Chondrocyte (in vitro differentiated cells): ENCODE measurements around the gene SKIC8. TPM values are rescaled to one million over a fixed set of nuclear protein-coding genes. Genes with fewer than 3 reads are reported as not detected.

Source experiments
- DNase-seq: peaks from one replicate; pipeline ENCODE4 v3.0.0; 2021; ENCODE audit warnings: mixed read lengths, low spot score
- H3K27ac Mint-ChIP-seq: one replicate; pipeline ENCODE4 v1.8.0; 2021; ENCODE audit warnings: mild to moderate bottlenecking, moderate library complexity, mixed read lengths; ENCODE audit not compliant: unreplicated experiment
- H3K27me3 Mint-ChIP-seq: 2 replicates; pipeline ENCODE4 v1.8.0; 2021; ENCODE audit warnings: low read depth, mixed read lengths
- H3K36me3 Mint-ChIP-seq: 2 replicates; pipeline ENCODE4 v1.8.0; 2021; ENCODE audit warnings: low read depth, mixed read lengths
- H3K4me1 Mint-ChIP-seq: 2 replicates; pipeline ENCODE4 v1.8.0; 2021; ENCODE audit warnings: low read depth, mild to moderate bottlenecking, mixed read lengths
- H3K4me3 Mint-ChIP-seq: one replicate; pipeline ENCODE4 v1.8.0; 2021; ENCODE audit warnings: mild to moderate bottlenecking, moderate library complexity, mixed read lengths; ENCODE audit not compliant: unreplicated experiment
- H3K9me3 Mint-ChIP-seq: 2 replicates; pipeline ENCODE4 v1.8.0; 2021; ENCODE audit warnings: low read depth, mixed read lengths
- total RNA-seq: library from RNA; stranded (reverse); gene quantifications from 3 replicates; pipeline ENCODE4 v1.2.1, GENCODE V29; 2021
- TF ChIP-seq, protein P1 (sequence below): fragments of 200-600 bp; sonication (generic); IDR thresholded peaks from 2 replicates; pipeline ENCODE4 v1.5.0; 2021; ENCODE audit warnings: antibody characterized with exemption, mild to moderate bottlenecking, moderate library complexity

The SKIC8 gene
- total RNA-seq, 1 donor from 2014 or later: 35.1 TPM

DNA sequence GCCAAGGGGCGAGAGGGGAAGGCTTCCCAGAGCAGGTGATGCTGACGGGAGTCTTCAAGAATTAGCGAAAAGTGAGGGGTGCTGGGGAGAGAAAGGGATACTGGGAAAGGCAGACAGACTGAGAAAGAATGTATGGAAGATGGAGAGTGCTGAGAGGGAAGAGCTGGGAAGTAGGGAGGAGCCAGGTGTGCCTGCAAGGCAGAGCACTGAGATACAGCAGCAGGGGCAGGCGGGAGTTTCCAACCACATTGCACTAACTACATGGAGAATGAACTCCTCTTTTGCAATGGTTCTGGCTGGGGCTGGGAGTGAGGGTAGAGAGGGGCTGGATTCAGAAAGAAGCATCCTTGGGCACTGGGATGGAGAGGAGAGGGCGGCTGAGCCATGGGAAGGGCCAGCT is 24.7 kb upstream of the SKIC8 start:
- Mint-ChIP-seq H3K9me3 (no peaks in the 10 kb centered on the region), H3K4me1 (peaks cover 12% of the 10 kb centered on the region), H3K4me3 (no peak overlapping the region), H3K27ac (no peak overlapping the region), H3K27me3 (no peaks in the 10 kb centered on the region), H3K36me3 (no peaks in the 10 kb centered on the region)
- peak; percentile 53 for DNase-seq
- TF ChIP-seq, protein P1, sequence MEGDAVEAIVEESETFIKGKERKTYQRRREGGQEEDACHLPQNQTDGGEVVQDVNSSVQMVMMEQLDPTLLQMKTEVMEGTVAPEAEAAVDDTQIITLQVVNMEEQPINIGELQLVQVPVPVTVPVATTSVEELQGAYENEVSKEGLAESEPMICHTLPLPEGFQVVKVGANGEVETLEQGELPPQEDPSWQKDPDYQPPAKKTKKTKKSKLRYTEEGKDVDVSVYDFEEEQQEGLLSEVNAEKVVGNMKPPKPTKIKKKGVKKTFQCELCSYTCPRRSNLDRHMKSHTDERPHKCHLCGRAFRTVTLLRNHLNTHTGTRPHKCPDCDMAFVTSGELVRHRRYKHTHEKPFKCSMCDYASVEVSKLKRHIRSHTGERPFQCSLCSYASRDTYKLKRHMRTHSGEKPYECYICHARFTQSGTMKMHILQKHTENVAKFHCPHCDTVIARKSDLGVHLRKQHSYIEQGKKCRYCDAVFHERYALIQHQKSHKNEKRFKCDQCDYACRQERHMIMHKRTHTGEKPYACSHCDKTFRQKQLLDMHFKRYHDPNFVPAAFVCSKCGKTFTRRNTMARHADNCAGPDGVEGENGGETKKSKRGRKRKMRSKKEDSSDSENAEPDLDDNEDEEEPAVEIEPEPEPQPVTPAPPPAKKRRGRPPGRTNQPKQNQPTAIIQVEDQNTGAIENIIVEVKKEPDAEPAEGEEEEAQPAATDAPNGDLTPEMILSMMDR: no peak

GRCh38 chr15:78323693-78324092 is 24.3 kb upstream of the SKIC8 start:
- TF ChIP-seq, protein P1: no peak
- H3K4me1 Mint-ChIP-seq: peaks cover 12% of the 10 kb centered on the region
- H3K36me3 Mint-ChIP-seq: no peaks in the 10 kb centered on the region
- peak; percentile 32 for DNase-seq
- H3K27ac Mint-ChIP-seq: no peak overlapping the region
- H3K4me3 Mint-ChIP-seq: no peak overlapping the region
- no peaks in the 10 kb centered on the region for H3K27me3 Mint-ChIP-seq
- no peaks in the 10 kb centered on the region for H3K9me3 Mint-ChIP-seq

DNA sequence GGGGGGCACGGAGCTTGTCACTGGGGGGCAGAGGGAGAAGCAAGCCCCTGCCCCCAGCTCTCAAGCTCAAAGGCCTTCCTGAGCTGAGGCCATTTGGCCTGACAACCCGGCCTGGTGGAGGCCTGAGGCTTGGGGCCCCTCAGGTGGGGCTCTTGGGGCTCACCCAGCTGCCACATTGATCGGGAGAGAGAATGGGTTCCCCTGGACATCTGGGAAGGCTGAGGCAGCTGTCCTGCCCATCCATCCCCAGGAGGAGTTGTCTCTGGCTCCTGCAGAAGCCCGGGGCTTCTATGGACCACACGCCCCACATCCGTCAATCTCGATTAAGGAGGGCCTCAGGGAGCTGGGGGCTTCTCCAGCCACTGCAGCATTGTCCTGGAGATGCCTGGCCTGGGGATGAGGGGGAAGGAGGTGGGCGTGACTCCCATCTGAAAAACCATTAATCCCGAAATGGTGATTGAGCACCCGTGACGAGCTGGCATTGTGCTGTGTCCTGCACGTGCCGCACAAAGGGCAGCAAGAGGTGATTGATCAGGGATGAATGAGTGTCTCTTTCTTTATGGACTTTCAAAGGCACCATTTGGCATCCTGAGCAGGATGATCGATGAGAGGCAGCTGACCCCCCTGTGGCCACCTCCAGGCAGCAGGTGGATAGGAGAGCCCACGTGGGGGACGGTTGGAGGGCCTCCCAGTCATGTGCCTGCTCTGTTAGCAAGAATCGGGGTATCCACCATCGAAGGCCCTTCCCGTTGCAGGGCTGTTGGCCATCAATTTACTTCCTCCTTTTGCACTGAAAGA is 23.5 kb upstream of the SKIC8 start:
- Mint-ChIP-seq H3K36me3 (no peaks in the 10 kb centered on the region), H3K27ac (no peak overlapping the region), H3K4me3 (no peak overlapping the region), H3K9me3 (no peaks in the 10 kb centered on the region), H3K4me1 (peaks cover 12% of the 10 kb centered on the region), H3K27me3 (no peaks in the 10 kb centered on the region)
- TF ChIP-seq, protein P1: no peak
- DNase-seq: no peak

DNA sequence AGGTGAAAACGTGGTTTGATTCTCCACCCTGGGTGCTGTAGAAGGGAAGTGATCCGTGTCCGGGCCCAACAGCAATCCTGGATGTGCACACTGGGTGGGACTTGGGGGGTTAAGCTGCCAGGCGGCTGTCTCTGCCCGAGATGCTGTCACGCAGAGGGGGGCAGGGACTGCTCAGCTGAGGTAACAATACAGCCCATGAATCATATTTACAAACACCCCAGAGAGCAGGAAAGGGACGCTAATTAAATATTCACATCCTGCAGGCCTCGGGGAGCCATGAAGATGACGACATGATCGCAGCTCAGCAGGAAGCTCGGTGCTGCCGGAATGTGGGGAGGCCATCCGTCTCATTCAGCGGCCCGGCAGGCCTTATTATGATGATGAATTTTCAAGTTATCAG is 22.8 kb upstream of the SKIC8 start:
- TF ChIP-seq, protein P1: no peak
- Mint-ChIP-seq H3K27ac (peak overlapping the region; percentile 32), H3K4me1 (peaks cover 12% of the 10 kb centered on the region), H3K36me3 (no peaks in the 10 kb centered on the region), H3K27me3 (no peaks in the 10 kb centered on the region), H3K4me3 (no peak overlapping the region), H3K9me3 (no peaks in the 10 kb centered on the region)
- no peak for DNase-seq

DNA sequence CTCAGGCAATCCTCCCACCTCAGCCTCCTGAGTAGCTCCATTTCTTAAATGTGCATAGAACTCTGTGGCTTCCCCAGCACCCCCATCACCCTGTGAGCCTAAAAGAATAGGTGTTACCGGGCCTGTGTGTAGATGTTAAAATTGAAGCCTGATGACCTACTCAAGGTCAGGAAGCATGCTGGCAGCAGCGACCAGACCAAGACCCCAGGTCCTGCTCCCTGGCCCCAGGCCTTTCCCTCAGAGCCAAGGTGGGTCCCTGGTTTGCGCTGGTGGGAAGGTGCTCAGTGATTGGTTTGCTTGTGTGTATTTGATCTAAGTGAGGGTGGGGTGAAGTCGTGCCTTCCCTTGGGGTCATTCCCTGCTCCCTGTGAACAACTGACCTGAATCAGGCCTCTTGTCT is 22.4 kb upstream of the SKIC8 start:
- peaks cover 12% of the 10 kb centered on the region for H3K4me1 Mint-ChIP-seq

More for the DNA sequence above, 22.4 kb upstream of the SKIC8 start:
- DNase-seq: no peak
- Mint-ChIP-seq H3K9me3 (no peaks in the 10 kb centered on the region), H3K27ac (peak overlapping the region; percentile 32), H3K4me3 (no peak overlapping the region), H3K36me3 (no peaks in the 10 kb centered on the region), H3K27me3 (no peaks in the 10 kb centered on the region)
- TF ChIP-seq, protein P1: no peak
